Suppressor macrophage (primary cell): Measurements from ENCODE around the gene FBXO3.
A peak's percentile ranks its signal among the peaks of the same experiment; 100 is the strongest.

Source experiments
- DNase-seq, 4 experiments: peaks; one replicate each; pipeline ENCODE4 v3.0.0-alpha.2; 2020 to 2022

The FBXO3 gene

GRCh38 chr11:33772870-33773269 lies 1.4 kb downstream of the FBXO3 start:
- no peak for DNase-seq

- DNase-seq: peak in 2 of 4 experiments; percentile 3 to 9
These were observed 2.0 kb downstream of the FBXO3 start for GRCh38 chr11:33772300-33772699.

- DNase-seq: no peak
These were observed 4.1 kb downstream of the FBXO3 start for GRCh38 chr11:33770236-33770635.

- no peak for DNase-seq
These were observed 4.8 kb downstream of the FBXO3 start for GRCh38 chr11:33769542-33769941.

- DNase-seq: no peak
These were observed 6.7 kb downstream of the FBXO3 start for GRCh38 chr11:33767624-33768023.

GRCh38 chr11:33766085-33766484 lies 8.2 kb downstream of the FBXO3 start:
- no peak for DNase-seq

GRCh38 chr11:33761471-33761870 lies 12.8 kb downstream of the FBXO3 start:
- no peak for DNase-seq

- DNase-seq: no peak
These were observed 20.9 kb downstream of the FBXO3 start for GRCh38 chr11:33753304-33753967.

GRCh38 chr11:33751878-33752277 lies 22.4 kb downstream of the FBXO3 start:
- no peak for DNase-seq

- no peak for DNase-seq
These were observed 26.3 kb downstream of the FBXO3 start for GRCh38 chr11:33747979-33748378.

GRCh38 chr11:33743291-33743690 lies 31.0 kb downstream of the FBXO3 start:
- DNase-seq: no peak

GRCh38 chr11:33742249-33742851 lies 32.0 kb downstream of the FBXO3 start:
- peak in 2 of 4 experiments; percentile 66 to 68 for DNase-seq

- DNase-seq: no peak
These were observed 32.5 kb downstream of the FBXO3 start for GRCh38 chr11:33741806-33742205.

- DNase-seq: no peak
These were observed 36.9 kb downstream of the FBXO3 start for GRCh38 chr11:33737362-33737821.

GRCh38 chr11:33736148-33736812 lies 38.0 kb downstream of the FBXO3 start, which contains the start of gene CD59:
Gene CD59, minus strand, starts transcription at chr11:33736423. Its CDS starts 13,978 bp downstream, at chr11:33722445.
- DNase-seq: peak; percentile 81 to 94 (median 89)

- peak; percentile 37 to 71 (median 62) for DNase-seq
These were observed 38.8 kb downstream of the FBXO3 start for GRCh38 chr11:33735271-33736147.

- no peak for DNase-seq
These were observed 39.7 kb downstream of the FBXO3 start for GRCh38 chr11:33734441-33735270.

GRCh38 chr11:33733980-33734379 lies 40.3 kb downstream of the FBXO3 start:
- no peak for DNase-seq

- peak; percentile 80 to 91 (median 86) for DNase-seq
These were observed 42.4 kb downstream of the FBXO3 start for GRCh38 chr11:33731723-33732531.

- DNase-seq: no peak
These were observed 43.6 kb downstream of the FBXO3 start for GRCh38 chr11:33730716-33731115.
